H4 (cell line): ENCODE results near the gene SULT1A3. TPM values are rescaled to one million over a fixed set of nuclear protein-coding genes. Genes with fewer than 3 reads are reported as not detected.
"Not testable (repeated sequence)": the region's sequence is repeated elsewhere in the genome, so short reads cannot be mapped to it uniquely, and the experiment has no call there.

ENCODE experiments used
- DNase-seq: peaks from one replicate; pipeline ENCODE4 v3.0.0-alpha.2; 2015; ENCODE audit warnings: low spot score
- total RNA-seq: library from RNA; depleted of rRNA; stranded (reverse); fragments of >200 nt; shearing (Covaris generic); gene quantifications from 2 replicates; pipeline ENCODE4 v1.2.3, GENCODE V29; 2014

Gene SULT1A3
- total RNA-seq, 1 experiment from 2014 or later: 2.3 TPM

DNA sequence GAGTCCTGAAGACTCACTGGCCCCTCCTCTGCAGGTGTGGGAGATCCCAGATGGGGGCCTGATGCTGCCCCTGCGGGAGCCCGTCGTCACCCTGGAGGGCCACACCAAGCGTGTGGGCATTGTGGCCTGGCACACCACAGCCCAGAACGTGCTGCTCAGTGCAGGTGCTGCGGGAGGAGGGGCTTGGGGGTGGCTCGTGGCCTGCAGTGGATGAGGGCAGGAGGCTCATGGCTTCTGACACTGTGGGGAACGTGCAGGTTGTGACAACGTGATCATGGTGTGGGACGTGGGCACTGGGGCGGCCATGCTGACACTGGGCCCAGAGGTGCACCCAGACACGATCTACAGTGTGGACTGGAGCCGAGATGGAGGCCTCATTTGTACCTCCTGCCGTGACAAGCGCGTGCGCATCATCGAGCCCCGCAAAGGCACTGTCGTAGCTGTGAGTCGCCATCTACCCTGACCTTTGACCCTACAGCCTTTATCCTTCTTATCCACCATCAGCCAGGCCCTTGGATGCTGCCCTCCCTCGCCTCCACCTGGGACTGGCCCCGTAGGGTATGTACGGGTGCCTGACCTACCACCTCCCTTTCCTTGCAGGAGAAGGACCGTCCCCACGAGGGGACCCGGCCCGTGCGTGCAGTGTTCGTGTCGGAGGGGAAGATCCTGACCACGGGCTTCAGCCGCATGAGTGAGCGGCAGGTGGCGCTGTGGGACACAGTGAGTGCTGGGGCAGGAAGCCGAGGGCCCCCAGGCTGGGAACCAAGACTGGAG, 12.1 kb upstream of the SULT1A3 start:
- no peak for DNase-seq

DNA sequence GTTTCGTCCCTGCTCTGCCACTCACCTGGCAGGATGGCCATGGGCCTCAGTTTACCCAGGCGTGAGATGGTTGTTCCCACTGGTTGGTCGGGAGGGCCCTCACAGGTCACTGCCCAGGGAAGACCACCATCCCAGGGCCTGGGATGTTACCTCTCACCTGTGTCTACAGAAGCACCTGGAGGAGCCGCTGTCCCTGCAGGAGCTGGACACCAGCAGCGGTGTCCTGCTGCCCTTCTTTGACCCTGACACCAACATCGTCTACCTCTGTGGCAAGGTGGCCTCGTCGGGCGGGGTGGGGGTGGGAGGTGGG, 11.5 kb upstream of the SULT1A3 start:
- DNase-seq: no peak

DNA sequence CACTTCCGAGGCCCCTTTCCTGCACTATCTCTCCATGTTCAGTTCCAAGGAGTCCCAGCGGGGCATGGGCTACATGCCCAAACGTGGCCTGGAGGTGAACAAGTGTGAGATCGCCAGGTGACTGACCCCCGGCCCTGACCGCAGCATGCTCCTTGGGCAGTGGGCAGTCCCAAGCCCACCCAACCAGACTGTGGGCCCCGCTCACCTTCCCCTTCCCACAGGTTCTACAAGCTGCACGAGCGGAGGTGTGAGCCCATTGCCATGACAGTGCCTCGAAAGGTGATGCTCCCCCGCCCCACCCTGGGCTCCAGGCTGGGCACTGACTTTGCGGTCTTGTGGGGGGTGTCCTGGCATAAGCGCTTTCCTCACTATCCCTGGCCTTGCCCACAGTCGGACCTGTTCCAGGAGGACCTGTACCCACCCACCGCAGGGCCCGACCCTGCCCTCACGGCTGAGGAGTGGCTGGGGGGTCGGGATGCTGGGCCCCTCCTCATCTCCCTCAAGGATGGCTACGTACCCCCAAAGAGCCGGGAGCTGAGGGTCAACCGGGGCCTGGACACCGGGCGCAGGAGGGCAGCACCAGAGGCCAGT, 11.0 kb upstream of the SULT1A3 start:
- DNase-seq: no peak

DNA sequence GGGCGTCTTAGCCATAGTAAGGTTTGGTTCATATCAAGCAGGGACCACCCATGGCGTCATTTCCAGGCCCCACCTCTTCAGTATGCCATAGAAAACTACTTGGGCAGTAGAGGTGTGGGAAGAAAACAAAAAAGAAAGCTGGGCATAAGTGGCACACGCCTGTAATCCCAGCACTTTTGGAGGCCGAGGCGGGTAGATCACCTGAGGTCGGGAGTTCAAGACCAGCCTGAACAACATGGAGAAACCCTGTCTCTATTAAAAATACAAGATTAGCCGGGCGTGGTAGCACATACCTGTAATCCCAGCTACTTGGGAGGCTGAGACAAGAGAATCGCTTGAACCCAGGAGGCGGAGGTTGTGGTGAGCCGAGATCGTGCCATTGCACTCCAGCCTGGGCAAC, 7.9 kb upstream of the SULT1A3 start:
- DNase-seq: not testable (repeated sequence)

DNA sequence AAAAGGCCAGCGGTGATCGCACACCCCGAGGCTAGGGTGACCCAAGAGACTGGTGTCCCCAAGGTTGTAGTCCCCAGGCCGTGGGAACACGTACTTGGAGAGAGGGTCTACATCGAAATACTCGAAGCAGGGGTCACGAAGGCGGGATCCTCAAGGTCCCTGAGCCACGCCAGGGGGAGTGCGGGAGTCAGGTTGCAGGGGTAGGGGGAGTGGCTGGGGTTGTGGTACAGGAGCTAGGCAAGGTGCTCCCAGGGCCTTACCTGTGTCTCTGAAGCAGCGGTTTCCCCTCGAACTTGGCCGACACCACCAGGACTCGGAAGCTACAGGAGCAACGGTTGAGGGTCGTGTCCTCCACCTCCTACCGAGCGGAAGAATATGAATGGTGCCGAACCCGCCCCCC, 6.0 kb upstream of the SULT1A3 start:
- not testable (repeated sequence) for DNase-seq

DNA sequence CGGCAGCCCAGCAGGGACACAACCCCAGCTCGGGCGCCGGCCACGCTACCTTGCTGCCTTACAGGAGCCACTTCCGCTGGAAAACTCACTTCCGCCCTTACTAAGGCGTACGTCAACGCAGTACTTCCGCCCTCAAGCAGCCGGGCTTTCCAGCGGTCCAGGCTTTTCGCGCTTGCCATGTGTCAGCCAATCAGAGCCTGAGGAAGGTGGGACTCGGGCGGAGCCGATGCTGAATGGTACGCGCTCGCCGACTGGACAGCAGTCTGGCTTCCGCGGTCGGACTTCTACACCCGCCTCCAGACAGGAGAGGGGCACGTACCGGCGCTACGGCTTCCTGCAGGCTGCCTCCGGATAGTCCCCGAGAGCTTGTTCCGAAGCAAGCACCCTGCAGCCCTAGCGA, 5.4 kb upstream of the SULT1A3 start, which contains the start of the genes BOLA2B and SLX1A:
BOLA2B (minus strand) TSS at position 52 of the 400 bp plus-strand sequence. CDS start 71 bp downstream, outside the sequence.
SLX1A (plus strand) TSS at position 261 of the 400 bp plus-strand sequence. CDS start 210 bp downstream, outside the sequence.
- not testable (repeated sequence) for DNase-seq

DNA sequence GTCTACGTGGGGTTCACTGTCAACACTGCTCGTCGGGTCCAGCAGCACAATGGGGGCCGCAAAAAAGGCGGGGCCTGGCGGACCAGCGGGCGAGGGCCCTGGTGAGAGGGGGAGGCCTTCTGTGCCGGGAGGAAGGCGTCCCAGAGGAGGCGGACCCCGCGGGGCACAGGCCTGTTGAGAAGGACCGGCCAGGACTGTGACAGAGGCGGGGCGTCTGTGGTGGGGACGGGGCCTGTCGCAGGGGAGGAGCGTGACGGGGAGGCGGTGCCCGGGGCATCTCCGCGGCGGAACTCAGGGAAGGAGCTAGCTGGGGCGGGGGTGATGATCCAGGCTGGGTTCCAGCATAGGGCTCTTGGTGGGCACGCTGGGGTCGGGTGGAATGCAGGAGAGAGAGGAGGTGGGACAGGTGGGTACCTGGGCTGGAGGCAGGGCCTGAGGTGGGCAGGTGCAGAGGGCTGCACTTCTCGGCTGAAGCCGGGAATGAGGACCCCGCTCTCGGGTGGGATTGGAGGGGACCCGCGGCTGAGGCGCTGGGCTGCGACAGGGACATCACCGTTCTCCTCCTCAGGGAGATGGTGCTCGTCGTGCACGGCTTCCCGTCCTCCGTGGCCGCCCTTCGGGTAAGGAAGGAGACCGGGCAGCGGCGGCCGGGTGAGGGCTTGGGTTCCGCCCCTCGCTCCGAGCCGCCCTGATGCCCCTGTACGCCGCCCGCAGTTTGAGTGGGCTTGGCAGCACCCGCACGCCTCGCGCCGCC, 4.7 kb upstream of the SULT1A3 start:
- not testable (repeated sequence) for DNase-seq

DNA sequence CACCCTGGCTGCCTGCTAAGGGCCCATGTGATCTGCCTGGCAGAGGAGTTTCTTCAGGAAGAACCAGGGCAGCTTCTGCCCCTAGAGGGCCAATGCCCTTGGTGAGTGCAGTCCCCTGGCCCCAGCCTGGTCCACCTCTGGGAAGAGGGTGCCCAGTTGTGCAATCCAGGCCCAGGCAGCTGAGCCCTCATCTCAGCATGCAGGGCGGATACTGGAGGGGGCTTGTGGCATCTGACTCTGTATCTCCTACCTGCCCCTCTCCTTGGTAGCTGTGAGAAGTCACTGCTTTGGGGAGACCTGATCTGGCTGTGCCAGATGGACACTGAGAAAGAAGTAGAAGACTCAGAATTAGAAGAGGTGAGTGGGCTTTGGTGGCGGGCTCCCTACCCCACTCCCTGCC, 2.1 kb upstream of the SULT1A3 start:
- not testable (repeated sequence) for DNase-seq

DNA sequence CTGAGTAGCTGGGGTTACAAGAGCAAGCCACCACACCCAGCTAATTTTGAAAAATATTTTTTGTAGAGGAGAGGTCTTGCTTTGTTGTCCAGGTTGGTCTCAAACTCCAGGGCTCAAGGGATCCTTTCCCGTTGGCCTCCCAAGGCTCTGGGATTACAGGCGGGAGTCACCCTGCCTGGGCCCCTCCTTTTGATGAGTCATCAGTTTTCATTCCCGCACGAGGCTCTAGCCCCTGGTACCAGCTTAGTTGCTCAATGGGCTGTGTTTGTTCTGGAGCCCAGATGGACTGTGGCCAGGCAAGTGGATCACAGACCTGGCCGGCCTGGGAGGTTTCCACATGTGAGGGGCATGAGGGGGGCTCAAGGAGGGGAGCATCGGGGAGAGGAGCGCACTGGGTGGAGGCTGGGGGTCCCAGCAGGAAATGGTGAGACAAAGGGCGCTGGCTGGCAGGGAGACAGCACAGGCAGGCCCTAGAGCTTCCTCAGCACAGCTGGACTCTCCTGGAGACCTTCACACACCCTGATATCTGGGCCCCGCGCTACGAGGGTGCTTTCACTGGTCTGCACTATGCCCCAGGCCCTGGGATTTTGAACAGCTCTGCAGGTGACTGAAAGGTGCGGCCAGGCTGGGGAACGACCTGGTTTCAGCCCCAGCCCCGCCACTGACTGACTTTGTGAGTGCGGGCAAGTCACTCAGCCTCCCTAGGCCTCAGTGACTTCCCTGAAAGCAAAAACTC, 721 bp downstream of the SULT1A3 start:
- not testable (repeated sequence) for DNase-seq

DNA sequence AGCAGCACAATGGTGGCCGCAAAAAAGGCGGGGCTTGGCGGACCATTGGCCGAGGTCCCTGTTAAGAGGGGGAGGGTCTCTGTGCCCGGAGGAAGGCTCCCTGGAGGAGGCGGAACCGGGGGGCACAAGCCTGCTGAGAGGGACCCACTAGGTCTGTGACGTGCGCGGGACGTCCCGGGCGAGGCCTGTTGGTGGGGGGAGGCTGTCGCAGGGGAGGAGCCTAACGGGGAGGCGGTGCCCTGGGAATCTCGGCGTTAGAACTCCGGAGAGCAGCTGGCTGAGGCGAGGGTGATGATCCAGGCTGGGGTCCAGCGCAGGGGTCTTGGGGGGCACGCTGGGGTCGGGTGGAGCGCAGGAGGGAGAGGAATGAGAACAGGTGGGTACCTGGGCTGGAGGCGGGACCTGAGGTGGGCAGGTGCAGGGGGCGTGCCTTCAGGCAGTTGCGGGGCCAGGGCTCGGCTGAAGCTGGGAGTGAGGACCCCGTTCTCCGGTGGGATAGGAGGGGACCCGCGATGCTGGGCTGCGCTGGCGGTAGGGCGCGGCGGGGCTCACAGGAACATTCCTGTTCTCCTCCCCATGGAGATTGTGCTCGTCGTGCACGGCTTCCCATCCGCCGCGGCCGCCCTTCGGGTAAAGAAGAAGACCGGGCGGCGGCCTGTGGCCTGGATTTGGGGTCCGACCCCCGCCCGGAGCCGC, 6.6 kb downstream of the SULT1A3 start:
- DNase-seq: not testable (repeated sequence)

DNA sequence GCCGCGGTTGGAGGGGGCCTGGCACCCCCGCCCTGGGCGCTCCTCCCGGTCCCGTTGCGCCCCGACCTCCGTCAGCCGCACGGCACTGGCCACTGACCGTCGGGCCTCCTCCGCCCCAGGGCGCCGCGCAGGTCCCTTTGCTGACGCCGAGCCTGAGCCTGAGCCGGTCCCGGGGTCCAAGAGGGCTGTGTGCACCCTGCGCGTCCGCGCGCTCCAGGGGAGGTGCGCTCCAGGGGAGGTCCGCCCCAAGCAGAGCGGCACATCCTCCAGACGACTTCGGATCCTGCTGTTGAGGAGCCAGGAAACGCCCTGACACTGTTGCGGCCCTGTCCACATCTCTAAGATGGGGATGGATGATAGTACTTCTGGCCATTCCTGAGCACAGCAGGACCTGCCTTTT, 7.2 kb downstream of the SULT1A3 start:
- not testable (repeated sequence) for DNase-seq

DNA sequence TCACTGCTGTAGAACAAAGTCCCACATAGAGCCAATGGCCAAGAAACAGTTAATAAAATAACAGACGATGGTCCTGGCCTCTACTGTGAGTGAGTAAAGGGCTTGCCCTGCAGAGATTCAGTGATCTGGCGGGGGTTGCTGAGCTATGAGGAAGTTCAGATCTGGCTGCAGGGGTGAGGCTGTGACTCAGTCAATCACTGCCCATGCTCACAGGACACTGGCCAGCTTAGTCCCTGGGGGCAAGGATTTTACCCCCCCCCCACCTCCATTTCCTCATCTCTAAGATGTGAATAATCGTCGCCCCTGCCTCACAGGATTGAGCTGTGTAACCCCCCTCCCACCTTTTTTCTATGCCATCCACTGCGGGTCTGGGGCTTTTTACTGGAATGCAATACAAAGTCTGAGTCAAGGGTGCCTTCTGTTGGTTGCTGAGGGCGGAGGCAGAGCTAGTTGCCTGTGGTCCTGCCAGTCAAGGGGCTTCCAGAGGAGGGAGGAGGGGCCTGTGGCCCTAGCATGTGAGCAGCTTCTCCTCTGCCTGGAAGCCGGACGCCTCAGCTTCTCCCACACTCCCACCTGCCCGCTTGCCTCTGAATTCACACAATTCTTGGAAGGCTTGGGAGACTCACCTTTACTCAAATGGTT, 8.1 kb downstream of the SULT1A3 start:
- not testable (repeated sequence) for DNase-seq

DNA sequence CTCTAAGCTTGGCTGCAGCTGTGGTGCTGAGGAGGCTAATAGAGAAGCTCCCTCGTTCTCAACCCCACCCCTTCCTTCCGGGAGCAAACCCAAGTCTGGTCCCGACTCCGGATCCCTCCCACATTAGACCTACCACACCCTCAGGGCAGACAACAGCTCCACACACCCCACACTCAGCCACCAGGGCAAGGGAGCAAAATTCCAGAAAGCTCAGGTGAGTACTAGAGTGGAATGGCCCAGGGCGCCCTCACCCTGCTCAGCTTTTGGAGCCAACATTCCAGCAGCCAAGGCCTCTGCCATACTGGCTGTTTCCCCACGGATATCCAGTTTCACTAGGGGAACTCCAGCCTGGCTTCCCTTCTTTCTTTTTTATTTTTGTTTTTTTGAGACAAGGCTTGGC, 10.0 kb downstream of the SULT1A3 start:
- not testable (repeated sequence) for DNase-seq

DNA sequence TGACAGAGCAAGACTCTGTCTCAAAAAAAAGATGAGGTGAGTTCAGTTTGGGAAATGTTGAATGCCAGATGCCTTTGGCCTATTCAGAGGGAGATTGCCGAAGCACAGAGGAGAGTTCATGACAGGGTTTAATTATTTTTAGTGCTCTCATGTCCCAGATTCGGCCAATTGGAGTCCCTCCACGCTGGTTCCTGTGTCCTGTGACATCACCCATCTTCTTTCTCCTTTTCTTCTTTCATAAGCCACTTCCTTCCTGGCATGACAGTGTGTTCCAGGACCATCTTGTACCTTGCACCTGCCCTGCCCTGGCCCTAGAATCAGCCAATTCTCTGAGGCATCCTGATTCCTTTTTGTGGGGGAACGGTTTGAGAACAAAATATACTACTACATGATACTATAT, 12.4 kb downstream of the SULT1A3 start:
- not testable (repeated sequence) for DNase-seq

DNA sequence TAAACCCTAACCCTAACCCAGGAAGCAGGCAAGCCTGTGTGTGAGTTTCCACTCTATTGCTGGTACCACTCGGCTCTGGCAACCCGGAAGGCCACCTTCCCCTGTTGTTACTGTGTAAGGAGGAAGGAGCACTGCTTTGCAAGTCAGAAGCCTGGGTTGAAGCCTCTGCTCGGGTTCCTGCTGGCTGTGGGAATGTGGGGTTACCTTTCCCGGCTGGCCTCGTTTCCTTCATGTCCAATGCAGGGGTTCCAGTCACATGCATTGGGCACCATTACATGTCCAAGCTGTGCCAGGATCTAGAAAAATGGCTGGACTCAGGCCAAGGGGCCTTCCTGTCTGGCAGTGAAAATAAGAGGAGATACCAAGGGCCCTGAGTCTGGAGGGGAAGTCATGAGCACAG, 18.0 kb downstream of the SULT1A3 start:
- not testable (repeated sequence) for DNase-seq

DNA sequence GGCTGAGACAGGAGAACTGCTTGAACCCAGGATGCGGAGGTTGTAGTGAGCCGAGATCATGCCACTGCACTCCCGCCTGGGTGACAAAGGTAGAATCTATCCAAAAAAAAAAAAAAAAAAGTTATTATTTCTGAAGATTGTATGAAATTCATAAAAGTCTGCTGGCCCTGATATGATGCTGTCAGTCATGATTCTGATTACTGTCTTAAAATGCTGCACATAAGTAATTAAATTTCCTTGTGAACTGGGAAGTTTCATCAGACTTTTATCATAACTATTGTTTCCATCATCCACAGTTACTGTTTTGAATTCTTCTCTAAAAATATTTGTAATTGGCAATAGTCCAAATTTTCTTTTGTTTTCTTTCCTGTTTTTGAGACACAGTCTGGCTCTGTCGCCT, 49.3 kb downstream of the SULT1A3 start, which contains the start of gene NPIPB13:
NPIPB13 (minus strand) TSS at position 101 of the 400 bp plus-strand sequence. CDS start 2,906 bp downstream, outside the sequence.
- DNase-seq: not testable (repeated sequence)
